ENCODE measurements around the gene KANSL1.
"Not testable (repeated sequence)": the region's sequence is repeated elsewhere in the genome, so short reads cannot be mapped to it uniquely, and the experiment has no call there.

The KANSL1 gene

GRCh38 chr17:46011711-46012505, 181.3 kb downstream of the KANSL1 start:
- Histone ChIP-seq H3K4me1 (ENCODE audit: control insufficient read depth, insufficient read depth, low read length) (no peaks in the 10 kb centered on the region), H3K9ac (ENCODE audit: low read length) (no peak overlapping the region), H3K9me3 (ENCODE audit: control insufficient read depth, low read length) (no peaks in the 10 kb centered on the region), H3K36me3 (ENCODE audit: control insufficient read depth, insufficient read depth, low read length) (no peaks in the 10 kb centered on the region), H3K27me3 (ENCODE audit: control insufficient read depth, insufficient read depth, low read length) (no peaks in the 10 kb centered on the region), H3K4me3 (ENCODE audit: low read length) (no peak overlapping the region)

- H3K36me3 ChIP-seq (ENCODE audit: control insufficient read depth, insufficient read depth, low read length) = no peaks in the 10 kb centered on the region
- no peaks in the 10 kb centered on the region for H3K4me1 ChIP-seq (ENCODE audit: control insufficient read depth, insufficient read depth, low read length)
- H3K9me3 ChIP-seq (ENCODE audit: control insufficient read depth, low read length) = no peaks in the 10 kb centered on the region
- no peak overlapping the region for H3K9ac ChIP-seq (ENCODE audit: low read length)
- no peaks in the 10 kb centered on the region for H3K27me3 ChIP-seq (ENCODE audit: control insufficient read depth, insufficient read depth, low read length)
- H3K4me3 ChIP-seq (ENCODE audit: low read length) = no peak overlapping the region
These were observed 182.5 kb downstream of the KANSL1 start for GRCh38 chr17:46010597-46011186.

- Histone ChIP-seq H3K9ac (ENCODE audit: low read length) (no peak overlapping the region), H3K36me3 (ENCODE audit: control insufficient read depth, insufficient read depth, low read length) (no peaks in the 10 kb centered on the region), H3K27me3 (ENCODE audit: control insufficient read depth, insufficient read depth, low read length) (no peaks in the 10 kb centered on the region), H3K4me3 (ENCODE audit: low read length) (no peak overlapping the region), H3K9me3 (ENCODE audit: control insufficient read depth, low read length) (no peaks in the 10 kb centered on the region), H3K4me1 (ENCODE audit: control insufficient read depth, insufficient read depth, low read length) (no peaks in the 10 kb centered on the region)
These were observed 183.3 kb downstream of the KANSL1 start for GRCh38 chr17:46009681-46010596.

GRCh38 chr17:46008591-46008990, 184.6 kb downstream of the KANSL1 start:
- Histone ChIP-seq H3K36me3 (ENCODE audit: control insufficient read depth, insufficient read depth, low read length) (no peaks in the 10 kb centered on the region), H3K9ac (ENCODE audit: low read length) (no peak overlapping the region), H3K9me3 (ENCODE audit: control insufficient read depth, low read length) (no peaks in the 10 kb centered on the region), H3K4me3 (ENCODE audit: low read length) (no peak overlapping the region), H3K4me1 (ENCODE audit: control insufficient read depth, insufficient read depth, low read length) (peaks cover 7% of the 10 kb centered on the region), H3K27me3 (ENCODE audit: control insufficient read depth, insufficient read depth, low read length) (no peaks in the 10 kb centered on the region)

- no peaks in the 10 kb centered on the region for H3K27me3 ChIP-seq (ENCODE audit: control insufficient read depth, insufficient read depth, low read length)
- no peak overlapping the region for H3K4me3 ChIP-seq (ENCODE audit: low read length)
- H3K9ac ChIP-seq (ENCODE audit: low read length) = no peak overlapping the region
- no peaks in the 10 kb centered on the region for H3K36me3 ChIP-seq (ENCODE audit: control insufficient read depth, insufficient read depth, low read length)
- H3K4me1 ChIP-seq (ENCODE audit: control insufficient read depth, insufficient read depth, low read length) = peaks cover 10% of the 10 kb centered on the region
- no peaks in the 10 kb centered on the region for H3K9me3 ChIP-seq (ENCODE audit: control insufficient read depth, low read length)
These were observed 185.7 kb downstream of the KANSL1 start for GRCh38 chr17:46007461-46007965.

- peaks cover 10% of the 10 kb centered on the region for H3K4me1 ChIP-seq (ENCODE audit: control insufficient read depth, insufficient read depth, low read length)
- H3K27me3 ChIP-seq (ENCODE audit: control insufficient read depth, insufficient read depth, low read length); H3K4me3 ChIP-seq (ENCODE audit: low read length); H3K9me3 ChIP-seq (ENCODE audit: control insufficient read depth, low read length); H3K9ac ChIP-seq (ENCODE audit: low read length); H3K36me3 ChIP-seq (ENCODE audit: control insufficient read depth, insufficient read depth, low read length): not testable (repeated sequence)
These were observed 187.1 kb downstream of the KANSL1 start for GRCh38 chr17:46006082-46006481.

- Histone ChIP-seq H3K4me1 (ENCODE audit: control insufficient read depth, insufficient read depth, low read length) (peaks cover 10% of the 10 kb centered on the region), H3K4me3 (ENCODE audit: low read length) (no peak overlapping the region), H3K9me3 (ENCODE audit: control insufficient read depth, low read length) (no peaks in the 10 kb centered on the region), H3K36me3 (ENCODE audit: control insufficient read depth, insufficient read depth, low read length) (no peaks in the 10 kb centered on the region), H3K9ac (ENCODE audit: low read length) (no peak overlapping the region), H3K27me3 (ENCODE audit: control insufficient read depth, insufficient read depth, low read length) (no peaks in the 10 kb centered on the region)
These were observed 189.1 kb downstream of the KANSL1 start for GRCh38 chr17:46003907-46004748.

GRCh38 chr17:46002973-46003316, 190.3 kb downstream of the KANSL1 start:
- H3K4me3 ChIP-seq (ENCODE audit: low read length) = no peak overlapping the region
- H3K4me1 ChIP-seq (ENCODE audit: control insufficient read depth, insufficient read depth, low read length) = peaks cover 10% of the 10 kb centered on the region
- no peaks in the 10 kb centered on the region for H3K36me3 ChIP-seq (ENCODE audit: control insufficient read depth, insufficient read depth, low read length)
- no peaks in the 10 kb centered on the region for H3K9me3 ChIP-seq (ENCODE audit: control insufficient read depth, low read length)
- no peak overlapping the region for H3K9ac ChIP-seq (ENCODE audit: low read length)
- H3K27me3 ChIP-seq (ENCODE audit: control insufficient read depth, insufficient read depth, low read length) = no peaks in the 10 kb centered on the region

GRCh38 chr17:46002311-46002972, 190.8 kb downstream of the KANSL1 start:
- H3K36me3 ChIP-seq (ENCODE audit: control insufficient read depth, insufficient read depth, low read length) = no peaks in the 10 kb centered on the region
- no peak overlapping the region for H3K9ac ChIP-seq (ENCODE audit: low read length)
- peaks cover 10% of the 10 kb centered on the region for H3K4me1 ChIP-seq (ENCODE audit: control insufficient read depth, insufficient read depth, low read length)
- no peak overlapping the region for H3K4me3 ChIP-seq (ENCODE audit: low read length)
- H3K27me3 ChIP-seq (ENCODE audit: control insufficient read depth, insufficient read depth, low read length) = no peaks in the 10 kb centered on the region
- H3K9me3 ChIP-seq (ENCODE audit: control insufficient read depth, low read length) = no peaks in the 10 kb centered on the region

GRCh38 chr17:46001390-46002310, 191.6 kb downstream of the KANSL1 start:
- Histone ChIP-seq H3K9ac (ENCODE audit: low read length) (no peak overlapping the region), H3K36me3 (ENCODE audit: control insufficient read depth, insufficient read depth, low read length) (no peaks in the 10 kb centered on the region), H3K27me3 (ENCODE audit: control insufficient read depth, insufficient read depth, low read length) (no peaks in the 10 kb centered on the region), H3K9me3 (ENCODE audit: control insufficient read depth, low read length) (no peaks in the 10 kb centered on the region), H3K4me1 (ENCODE audit: control insufficient read depth, insufficient read depth, low read length) (peaks cover 10% of the 10 kb centered on the region), H3K4me3 (ENCODE audit: low read length) (no peak overlapping the region)
